SKM-1 (cell line): ENCODE data around the gene BICC1.
A peak's percentile ranks its signal among the peaks of the same experiment; 100 is the strongest.

Experiments used
- DNase-seq: peaks from one replicate; lab custom pipeline; 2025; ENCODE audit not compliant: unreplicated experiment; lab: John Stamatoyannopoulos, UW

Gene BICC1

GRCh38 chr10:58512491-58513187 lies at the start of gene BICC1:
BICC1 (plus strand) TSS chr10:58512872; CDS start chr10:58513144, 272 bp downstream.
- no peak for DNase-seq

- no peak for DNase-seq
These were observed 47.7 kb upstream of the BICC1 start for GRCh38 chr10:58464956-58465355.

GRCh38 chr10:58465629-58466028 lies 47.0 kb upstream of the BICC1 start:
- no peak for DNase-seq

- DNase-seq: no peak
These were observed 44.6 kb upstream of the BICC1 start for GRCh38 chr10:58467931-58468635.

GRCh38 chr10:58473976-58474375 lies 38.7 kb upstream of the BICC1 start:
- no peak for DNase-seq

GRCh38 chr10:58475322-58476277 lies 37.1 kb upstream of the BICC1 start:
- DNase-seq: no peak

- no peak for DNase-seq
These were observed 35.5 kb upstream of the BICC1 start for GRCh38 chr10:58477122-58477521.

GRCh38 chr10:58477902-58478301 lies 34.8 kb upstream of the BICC1 start:
- no peak for DNase-seq

GRCh38 chr10:58479045-58479444 lies 33.6 kb upstream of the BICC1 start:
- DNase-seq: no peak

GRCh38 chr10:58480321-58480720 lies 32.4 kb upstream of the BICC1 start:
- no peak for DNase-seq

- no peak for DNase-seq
These were observed 31.0 kb upstream of the BICC1 start for GRCh38 chr10:58481569-58482109.

GRCh38 chr10:58486821-58487220 lies 25.9 kb upstream of the BICC1 start:
- DNase-seq: no peak

GRCh38 chr10:58488921-58489320 lies 23.8 kb upstream of the BICC1 start:
- DNase-seq: no peak

- no peak for DNase-seq
These were observed 9.7 kb upstream of the BICC1 start for GRCh38 chr10:58502956-58503355.

- DNase-seq: no peak
These were observed 4.4 kb upstream of the BICC1 start for GRCh38 chr10:58508316-58508715.

- DNase-seq: no peak
These were observed 744 bp upstream of the BICC1 start for GRCh38 chr10:58511765-58512490.

GRCh38 chr10:58513188-58514110 lies 777 bp downstream of the BICC1 start:
- DNase-seq: peak; percentile 49

GRCh38 chr10:58514111-58514770 lies 1.6 kb downstream of the BICC1 start:
- no peak for DNase-seq
